OCI-LY7 (cell line): ENCODE results near the gene GLS. TPM values are rescaled to one million over a fixed set of nuclear protein-coding genes. Genes with fewer than 3 reads are reported as not detected.
"Not testable (repeated sequence)": the region's sequence is repeated elsewhere in the genome, so short reads cannot be mapped to it uniquely, and the experiment has no call there.

Experiments
- BruUV-seq: library from RNA; stranded (reverse); fragments of 400-500 nt; replicated peaks from 2 replicates; lab custom pipeline; 2021; lab: Mats Ljungman, UMichigan
- CTCF ChIA-PET: fragments of 300-600 bp; sonication (Branson Sonifier 250); formaldehyde crosslinking; loops from one replicate; lab custom pipeline; 2022; ENCODE audit warnings: antibody characterized with exemption; ENCODE audit not compliant: unreplicated experiment; lab: Charles Lee
- POLR2A ChIA-PET: fragments of 300-600 bp; sonication (Branson Sonifier 250); formaldehyde crosslinking; loops from one replicate; lab custom pipeline; 2022; ENCODE audit warnings: antibody characterized with exemption; lab: Charles Lee
- DNase-seq: peaks from one replicate; pipeline ENCODE4 v3.0.0-alpha.2; 2015; ENCODE audit warnings: low spot score
- H2AFZ ChIP-seq: fragments of 200-600 bp; sonication (generic), shearing (Covaris generic); 2 replicates; pipeline ENCODE4 v1.6.1; 2014; ENCODE audit warnings: mild to moderate bottlenecking, antibody characterized with exemption, low read length, moderate library complexity
- H3K27ac ChIP-seq: fragments of 200-600 bp; sonication (generic); 2 replicates; pipeline ENCODE4 v1.5.1; 2014; ENCODE audit warnings: mixed run types, low read depth, mild to moderate bottlenecking, moderate library complexity, low read length, inconsistent platforms; ENCODE audit not compliant: poor library complexity, severe bottlenecking
- H3K36me3 ChIP-seq: fragments of 200-600 bp; sonication (generic); 2 replicates; pipeline ENCODE4 v1.6.1; 2014; ENCODE audit warnings: mild to moderate bottlenecking, antibody characterized with exemption, low read length, moderate library complexity, mixed read lengths; ENCODE audit not compliant: insufficient read depth
- H3K4me1 ChIP-seq: fragments of 200-600 bp; sonication (generic); 2 replicates; pipeline ENCODE4 v1.5.1; 2014; ENCODE audit warnings: mild to moderate bottlenecking, low read length; ENCODE audit not compliant: insufficient read depth, poor library complexity, severe bottlenecking
- H3K4me2 ChIP-seq: fragments of 200-600 bp; sonication (generic); 2 replicates; pipeline ENCODE4 v1.6.1; 2014; ENCODE audit warnings: mild to moderate bottlenecking, low read length
- H3K4me3 ChIP-seq: fragments of 200-600 bp; sonication (generic); 2 replicates; pipeline ENCODE4 v1.5.1; 2014; ENCODE audit warnings: mild to moderate bottlenecking, low read depth, low read length; ENCODE audit not compliant: poor library complexity, severe bottlenecking
- H3K79me2 ChIP-seq: fragments of 200-600 bp; sonication (generic); 2 replicates; pipeline ENCODE4 v1.6.1; 2016; ENCODE audit warnings: low read depth, mild to moderate bottlenecking, low read length, moderate library complexity, mixed read lengths; ENCODE audit not compliant: insufficient read depth
- H3K9me2 ChIP-seq: fragments of 200-600 bp; sonication (generic); 2 replicates; pipeline ENCODE4 v1.6.1; 2016; ENCODE audit warnings: mild to moderate bottlenecking, low read length, mixed read lengths; ENCODE audit not compliant: insufficient read depth
- H3K9me3 ChIP-seq: fragments of 200-600 bp; sonication (generic); 2 replicates; pipeline ENCODE4 v1.6.1; 2014; ENCODE audit warnings: mild to moderate bottlenecking, mixed run types, low read length, mixed read lengths
- H4K20me1 ChIP-seq: fragments of 200-600 bp; sonication (generic); 2 replicates; pipeline ENCODE4 v1.6.1; 2014; ENCODE audit warnings: mild to moderate bottlenecking, antibody characterized with exemption, low read length, moderate library complexity, mixed read lengths; ENCODE audit not compliant: insufficient read depth
- CTCF ChIP-seq: fragments of 200-600 bp; sonication (generic); conservative IDR thresholded peaks from 2 replicates; pipeline ENCODE4 v1.5.1; 2014; ENCODE audit warnings: mild to moderate bottlenecking, antibody characterized with exemption, low read length, moderate library complexity, mixed read lengths
- EZH2phosphoT487 ChIP-seq: fragments of 200-600 bp; sonication (generic); IDR thresholded peaks from 2 replicates; pipeline ENCODE4 v1.6.1; 2018; ENCODE audit warnings: low read depth, borderline replicate concordance, mild to moderate bottlenecking, mixed run types, antibody characterized with exemption, low read length, moderate library complexity, mixed read lengths
- intact Hi-C: fragments of 100-400 bp; cut with micrococcal nuclease; formaldehyde crosslinking; loops from one replicate; pipeline ENCODE4 v1.10.0; 2022; ENCODE audit not compliant: unreplicated experiment
- total RNA-seq, 2 experiments: library from RNA; depleted of rRNA in 1 of 2; stranded (reverse); fragments of >200 nt in 1 of 2; shearing (Covaris generic) in 1 of 2; gene quantifications; 2 replicates each; pipeline ENCODE4 v1.2.3, GENCODE V29; 2014 to 2022

GLS gene
- total RNA-seq, 2 experiments from 2014 or later = 102 to 103 TPM

GRCh38 chr2:190882856-190883582 lies 2.4 kb downstream of the GLS start:
- TSS peak; percentile 48 for BruUV-seq
- Histone ChIP-seq H3K4me3 (peak overlapping the region; percentile 84), H4K20me1 (peaks cover 46% of the 10 kb centered on the region), H3K27ac (peak overlapping the region; percentile 87), H3K36me3 (peaks cover 46% of the 10 kb centered on the region), H3K9me2 (no peaks in the 10 kb centered on the region), H3K79me2 (peaks cover 64% of the 10 kb centered on the region), H3K4me2 (peak overlapping the region; percentile 95), H3K9me3 (no peaks in the 10 kb centered on the region), H2AFZ (no peak overlapping the region), H3K4me1 (peaks cover 38% of the 10 kb centered on the region)
- ChIA-PET CTCF (no interaction called here), POLR2A (interaction anchor here (0.8 to 2.9 kb wide), 4 partner anchors 9 to 349 kb away, joined by 3 to 35 read pairs (median 4); partner anchors contain the start of gene NEMP2)
- intact Hi-C loops = loop anchor here (5.0 kb wide), 4 partner anchors 351 to 1441 kb away; partner anchors contain the start of genes MFSD6, NABP1, NEMP2 and WDR75
- DNase-seq = peak; percentile 39
- TF ChIP-seq EZH2phosphoT487 = no peak
- no peak for TF ChIP-seq CTCF

GRCh38 chr2:190885844-190886243 lies 5.2 kb downstream of the GLS start:
- BruUV-seq, intact Hi-C loops, H3K4me3 ChIP-seq, H3K27ac ChIP-seq, H2AFZ ChIP-seq, H3K9me2 ChIP-seq, H3K4me2 ChIP-seq, H3K9me3 ChIP-seq, CTCF ChIA-PET, DNase-seq: not testable (repeated sequence)
- peaks cover 69% of the 10 kb centered on the region for H3K36me3 ChIP-seq
- peaks cover 44% of the 10 kb centered on the region for H3K4me1 ChIP-seq
- H3K79me2 ChIP-seq = peaks cover 92% of the 10 kb centered on the region
- POLR2A ChIA-PET = interaction anchor here (0.6 to 2.7 kb wide), 7 partner anchors 8 to 198 kb away, joined by 3 to 13 read pairs (median 3); no protein-coding TSS in a partner anchor
- H4K20me1 ChIP-seq = peaks cover 70% of the 10 kb centered on the region

GRCh38 chr2:190887089-190887488 lies 6.5 kb downstream of the GLS start:
- peaks cover 57% of the 10 kb centered on the region for H3K4me1 ChIP-seq
- TF ChIP-seq CTCF (no peak), EZH2phosphoT487 (no peak)
- BruUV-seq = no TSS peak
- H3K79me2 ChIP-seq = peaks cover 99% of the 10 kb centered on the region
- H3K4me3 ChIP-seq = no peak overlapping the region
- peaks cover 78% of the 10 kb centered on the region for H4K20me1 ChIP-seq
- H3K4me2 ChIP-seq = peak overlapping the region; percentile 24; the same call in 1 of the 2 replicates
- no peak overlapping the region for H2AFZ ChIP-seq
- intact Hi-C loops = no loop called here
- CTCF ChIA-PET = no interaction called here
- H3K9me3 ChIP-seq = no peaks in the 10 kb centered on the region
- no peaks in the 10 kb centered on the region for H3K9me2 ChIP-seq
- H3K36me3 ChIP-seq = peaks cover 73% of the 10 kb centered on the region
- POLR2A ChIA-PET = interaction anchor here (0.6 to 2.7 kb wide), 6 partner anchors 12 to 164 kb away, joined by 3 to 13 read pairs (median 4); no protein-coding TSS in a partner anchor
- DNase-seq = no peak
- H3K27ac ChIP-seq = no peak overlapping the region
